Ascending aorta (tissue), 2 donors: ENCODE data around the gene TESK2. TPM values are rescaled to one million over a fixed set of nuclear protein-coding genes. Genes with fewer than 3 reads are reported as not detected.
"Not testable (repeated sequence)": the region's sequence is repeated elsewhere in the genome, so short reads cannot be mapped to it uniquely, and the experiment has no call there.

ENCODE experiments used
- DNase-seq, 2 donors: peaks; one replicate each; pipeline ENCODE4 v3.0.0-alpha.2; 2019; ENCODE audit warnings: low spot score in 2 of 2
- H3K27ac ChIP-seq, 2 donors: fragments of 200-600 bp; sonication (generic); one replicate each; pipeline ENCODE4 v1.5.1; 2016 to 2017; ENCODE audit warnings: mild to moderate bottlenecking in 1 of 2
- H3K27me3 ChIP-seq: fragments of 200-600 bp; sonication (generic); one replicate; pipeline ENCODE4 v1.5.1; 2017
- H3K36me3 ChIP-seq, 2 donors: fragments of 200-600 bp; sonication (generic); one replicate each; pipeline ENCODE4 v1.5.1; 2016
- H3K4me1 ChIP-seq, 2 donors: fragments of 200-600 bp; sonication (generic); one replicate each; pipeline ENCODE4 v1.5.1; 2016 to 2017; ENCODE audit warnings: mild to moderate bottlenecking in 1 of 2
- H3K4me3 ChIP-seq, 2 donors: fragments of 200-600 bp; sonication (generic); one replicate each; pipeline ENCODE4 v1.5.1; 2016 to 2017; ENCODE audit warnings: mild to moderate bottlenecking in 1 of 2
- H3K9me3 ChIP-seq, 2 donors: fragments of 200-600 bp; sonication (generic); one replicate each; pipeline ENCODE4 v1.5.1; 2016
- intact Hi-C: fragments of 100-400 bp; cut with DNase I; formaldehyde crosslinking; loops from one replicate; pipeline ENCODE4 v1.15.1; 2023
- total RNA-seq: library from RNA; depleted of rRNA; stranded (reverse); fragments of >200 nt; gene quantifications from one replicate; pipeline ENCODE4 v1.1.0, GENCODE V29; 2016
- TF ChIP-seq, protein P1 (sequence below), 3 experiments: fragments of 200-600 bp in 2 of 3; fragments of 450-650 bp in 1 of 3; sonication (generic) in 2 of 3; IDR thresholded peaks; one replicate each; pipeline ENCODE4 v1.5.1; 2016 to 2019; ENCODE audit warnings: antibody characterized with exemption in 3 of 3, mild to moderate bottlenecking in 1 of 3, moderate library complexity in 1 of 3

TESK2 gene
- total RNA-seq, 1 donor from 2014 or later = 0.32 TPM

DNA sequence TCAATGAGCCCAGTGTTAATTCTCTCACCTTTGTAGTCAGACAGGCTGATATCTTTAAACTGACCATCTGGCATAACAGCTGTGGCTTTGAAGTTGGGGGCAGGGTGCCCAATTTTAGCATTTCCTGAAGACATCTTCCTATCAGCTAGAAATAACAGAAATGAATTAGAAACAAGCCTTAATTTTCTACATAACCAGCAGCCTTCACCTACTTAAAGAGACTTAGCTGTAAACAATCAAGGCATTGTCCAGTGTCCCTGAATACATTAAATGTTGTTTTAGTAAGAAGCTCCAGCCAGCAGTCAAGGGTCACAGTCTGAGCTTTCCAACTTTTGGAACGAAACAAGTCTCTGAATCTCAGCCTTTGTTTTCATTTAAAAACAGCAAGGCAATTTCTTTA, 27.9 kb upstream of the TESK2 start:
- peak overlapping the region in 1 of 2 donors; percentile 16 for H3K27ac ChIP-seq
- DNase-seq = no peak

DNA sequence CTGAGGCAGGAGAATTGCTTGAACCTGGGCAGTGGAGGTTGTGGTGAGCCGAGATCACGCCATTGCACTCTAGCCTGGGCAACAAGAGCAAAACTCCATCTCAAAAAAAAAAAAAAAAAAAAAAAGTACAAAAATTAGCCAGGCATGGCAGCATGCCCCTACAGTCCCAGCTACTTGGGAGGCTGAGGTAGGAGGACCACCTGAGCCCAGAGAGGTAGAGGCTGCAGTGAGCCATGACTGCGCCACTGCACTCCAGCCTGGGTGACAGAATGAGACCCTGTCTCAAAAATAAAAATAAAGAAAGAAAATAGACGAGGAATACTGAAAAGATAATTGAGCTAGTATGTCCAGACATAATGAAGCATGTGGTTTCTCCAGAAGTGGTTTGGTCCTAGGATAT, 27.4 kb upstream of the TESK2 start:
- H3K27me3 ChIP-seq, H3K4me3 ChIP-seq, DNase-seq, H3K27ac ChIP-seq, intact Hi-C loops, H3K9me3 ChIP-seq: not testable (repeated sequence)
- peaks cover 37 to 49% of the 10 kb centered on the region in 2 donors for H3K36me3 ChIP-seq
- peaks cover 0 to 13% of the 10 kb centered on the region in 2 donors for H3K4me1 ChIP-seq

More for the DNA sequence above, 27.9 kb upstream of the TESK2 start:
- no peaks in the 10 kb centered on the region for H3K9me3 ChIP-seq
- peaks cover 0 to 13% of the 10 kb centered on the region in 2 donors for H3K4me1 ChIP-seq
- peaks cover 33 to 43% of the 10 kb centered on the region in 2 donors for H3K36me3 ChIP-seq
- intact Hi-C loops = no loop called here
- no peaks in the 10 kb centered on the region for H3K27me3 ChIP-seq
- peak overlapping the region in 1 of 2 donors; percentile 93 for H3K4me3 ChIP-seq
- TF ChIP-seq, protein P1, sequence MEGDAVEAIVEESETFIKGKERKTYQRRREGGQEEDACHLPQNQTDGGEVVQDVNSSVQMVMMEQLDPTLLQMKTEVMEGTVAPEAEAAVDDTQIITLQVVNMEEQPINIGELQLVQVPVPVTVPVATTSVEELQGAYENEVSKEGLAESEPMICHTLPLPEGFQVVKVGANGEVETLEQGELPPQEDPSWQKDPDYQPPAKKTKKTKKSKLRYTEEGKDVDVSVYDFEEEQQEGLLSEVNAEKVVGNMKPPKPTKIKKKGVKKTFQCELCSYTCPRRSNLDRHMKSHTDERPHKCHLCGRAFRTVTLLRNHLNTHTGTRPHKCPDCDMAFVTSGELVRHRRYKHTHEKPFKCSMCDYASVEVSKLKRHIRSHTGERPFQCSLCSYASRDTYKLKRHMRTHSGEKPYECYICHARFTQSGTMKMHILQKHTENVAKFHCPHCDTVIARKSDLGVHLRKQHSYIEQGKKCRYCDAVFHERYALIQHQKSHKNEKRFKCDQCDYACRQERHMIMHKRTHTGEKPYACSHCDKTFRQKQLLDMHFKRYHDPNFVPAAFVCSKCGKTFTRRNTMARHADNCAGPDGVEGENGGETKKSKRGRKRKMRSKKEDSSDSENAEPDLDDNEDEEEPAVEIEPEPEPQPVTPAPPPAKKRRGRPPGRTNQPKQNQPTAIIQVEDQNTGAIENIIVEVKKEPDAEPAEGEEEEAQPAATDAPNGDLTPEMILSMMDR (IDR thresholded peaks at IDR 0.05) = no peak

DNA sequence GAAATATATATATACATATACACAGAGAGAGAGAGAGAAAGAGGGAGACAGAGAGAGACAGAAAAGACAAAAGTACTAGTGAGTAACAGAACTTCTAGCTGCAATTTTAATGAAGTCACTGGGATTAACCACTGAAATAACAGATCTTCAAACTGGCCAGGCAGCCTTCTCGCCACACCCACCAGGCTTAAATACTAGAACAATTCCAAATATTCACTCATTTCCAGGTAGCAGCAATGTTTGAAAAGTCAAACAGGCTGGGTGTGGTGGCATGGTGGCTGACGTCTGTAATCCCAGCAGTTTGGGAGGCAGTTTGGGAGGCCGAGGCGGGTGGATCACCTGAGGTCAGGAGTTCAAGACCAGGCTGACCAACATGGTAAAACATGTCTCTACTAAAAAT, 25.5 kb upstream of the TESK2 start:
- peaks cover 0 to 8% of the 10 kb centered on the region in 2 donors for H3K4me1 ChIP-seq
- TF ChIP-seq, protein P1 (IDR thresholded peaks at IDR 0.05) = no peak
- intact Hi-C loops = no loop called here
- no peak overlapping the region for H3K27ac ChIP-seq
- no peak overlapping the region for H3K4me3 ChIP-seq
- no peaks in the 10 kb centered on the region for H3K9me3 ChIP-seq
- no peak for DNase-seq
- no peaks in the 10 kb centered on the region for H3K27me3 ChIP-seq
- peaks cover 56 to 68% of the 10 kb centered on the region in 2 donors for H3K36me3 ChIP-seq

DNA sequence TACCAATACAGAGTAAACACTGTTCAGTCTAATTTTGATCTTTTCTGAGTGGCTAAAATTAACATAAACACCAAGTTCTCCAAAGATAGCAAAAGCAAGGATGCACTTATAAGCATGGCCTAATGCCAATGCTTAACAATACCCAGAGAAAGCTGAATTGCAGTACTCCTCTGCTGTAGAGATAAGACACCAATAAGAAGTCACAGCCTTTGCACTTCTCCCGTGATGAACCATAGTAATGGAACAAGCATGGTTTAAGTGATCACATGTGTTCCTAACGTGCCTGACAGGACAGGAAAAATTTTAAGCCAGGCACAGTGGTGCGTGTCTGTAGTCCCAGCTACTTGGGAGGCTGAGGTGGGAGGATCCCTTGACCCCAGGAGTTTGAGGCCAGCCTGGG, 25.1 kb upstream of the TESK2 start:
- H3K4me1 ChIP-seq = peaks cover 0 to 8% of the 10 kb centered on the region in 2 donors
- H3K4me3 ChIP-seq = no peak overlapping the region
- no peak for DNase-seq
- no peak overlapping the region for H3K27ac ChIP-seq
- no peaks in the 10 kb centered on the region for H3K27me3 ChIP-seq
- peaks cover 60 to 72% of the 10 kb centered on the region in 2 donors for H3K36me3 ChIP-seq
- no peaks in the 10 kb centered on the region for H3K9me3 ChIP-seq
- TF ChIP-seq, protein P1 (IDR thresholded peaks at IDR 0.05) = no peak
- intact Hi-C loops = no loop called here

DNA sequence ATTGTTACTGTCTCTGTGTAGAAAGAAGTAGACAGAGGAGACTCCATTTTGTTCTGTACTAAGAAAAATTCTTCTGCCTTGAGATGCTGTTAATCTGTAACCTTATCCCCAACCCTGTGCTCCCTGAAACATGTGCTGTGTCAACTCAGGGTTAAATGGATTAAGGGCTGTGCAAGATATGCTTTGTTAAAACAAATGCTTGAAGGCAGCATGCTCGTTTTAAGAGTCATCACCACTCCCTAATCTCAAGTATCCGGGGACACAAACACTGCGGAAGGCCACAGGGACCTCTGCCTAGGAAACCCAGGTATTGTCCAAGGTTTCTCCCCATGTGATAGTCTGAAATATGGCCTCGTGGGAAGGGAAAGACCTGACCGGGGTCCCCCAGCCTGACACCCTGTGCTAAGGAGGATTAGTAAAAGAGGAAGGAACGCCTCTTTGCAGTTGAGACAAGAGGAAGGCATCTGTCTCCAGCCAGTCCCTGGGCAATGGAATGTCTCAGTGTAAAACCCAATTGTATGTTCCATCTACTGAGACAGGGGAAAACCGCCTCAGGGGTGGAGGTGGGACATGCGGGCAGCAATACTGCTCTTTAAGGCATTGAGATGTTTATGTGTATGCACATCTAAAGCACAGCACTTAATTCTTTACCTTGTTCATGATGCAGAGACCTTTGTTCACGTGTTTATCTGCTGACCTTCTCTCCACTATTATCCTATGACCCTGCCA, 22.7 kb upstream of the TESK2 start:
- H3K4me1 ChIP-seq, H3K9me3 ChIP-seq, intact Hi-C loops, H3K27ac ChIP-seq, H3K27me3 ChIP-seq, H3K4me3 ChIP-seq, DNase-seq: not testable (repeated sequence)
- peaks cover 82 to 93% of the 10 kb centered on the region in 2 donors for H3K36me3 ChIP-seq

DNA sequence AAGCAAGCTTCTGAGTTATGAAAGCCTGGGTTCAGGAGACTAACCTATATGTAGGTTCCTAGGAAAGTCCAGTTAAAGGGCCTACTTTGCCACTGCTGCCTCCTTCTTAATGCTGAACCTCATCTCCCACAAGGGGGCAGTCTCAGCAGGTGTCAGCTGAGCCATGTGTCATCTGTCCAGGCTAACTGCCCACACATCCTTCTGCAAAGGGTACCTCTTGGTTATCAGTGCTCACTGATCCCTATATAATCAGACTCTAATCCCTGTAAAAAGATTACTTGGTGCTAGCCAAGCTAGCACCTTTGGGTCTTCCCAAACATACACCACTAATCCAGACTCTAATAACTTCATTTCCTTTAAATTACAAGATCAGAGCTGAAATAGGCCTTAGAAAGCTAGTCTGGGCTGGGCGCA, 21.7 kb upstream of the TESK2 start:
- no peaks in the 10 kb centered on the region for H3K9me3 ChIP-seq
- intact Hi-C loops = loop anchor here (1.0 kb wide), 1 partner anchor 58 kb away; no protein-coding TSS in a partner anchor
- peak in 1 of 2 donors; percentile 71 for DNase-seq
- no peaks in the 10 kb centered on the region for H3K27me3 ChIP-seq
- TF ChIP-seq, protein P1 (IDR thresholded peaks at IDR 0.05) = peak; percentile 41 to 61 (median 45)
- peaks cover 79 to 84% of the 10 kb centered on the region in 2 donors for H3K36me3 ChIP-seq
- no peak overlapping the region for H3K27ac ChIP-seq
- H3K4me1 ChIP-seq = no peaks in the 10 kb centered on the region
- H3K4me3 ChIP-seq = no peak overlapping the region
